Liver (tissue), 9 donors: ENCODE results near the gene C17orf50. TPM values are rescaled to one million over a fixed set of nuclear protein-coding genes. Genes with fewer than 3 reads are reported as not detected.

Source experiments
- DNase-seq: peaks from one replicate; pipeline ENCODE4 v3.0.0-alpha.2; 2017; ENCODE audit warnings: low spot score
- H3K27ac ChIP-seq, 2 donors: one replicate each; pipeline ENCODE4 v1.7.0; 2013; ENCODE audit warnings: inconsistent platforms in 2 of 2, low read length in 2 of 2, control low read depth in 1 of 2, low read depth in 1 of 2, mild to moderate bottlenecking in 1 of 2
- H3K27me3 ChIP-seq, 4 donors: one replicate each; pipeline versions ENCODE4 v1.6.1 to v1.7.0; 2013; ENCODE audit warnings: low read length in 3 of 4, inconsistent platforms in 1 of 4, mild to moderate bottlenecking in 1 of 4, moderate library complexity in 1 of 4; ENCODE audit not compliant: control insufficient read depth in 4 of 4, insufficient read depth in 4 of 4
- H3K36me3 ChIP-seq, 4 donors: one replicate each; pipeline versions ENCODE4 v1.6.1 to v1.7.0; 2013; ENCODE audit warnings: low read length in 3 of 4, mild to moderate bottlenecking in 3 of 4, low read depth in 1 of 4, moderate library complexity in 1 of 4; ENCODE audit not compliant: control insufficient read depth in 4 of 4, insufficient read depth in 3 of 4
- H3K4me1 ChIP-seq, 4 donors: one replicate each; pipeline versions ENCODE4 v1.6.1 to v1.7.0; 2013; ENCODE audit warnings: low read length in 3 of 4, mild to moderate bottlenecking in 3 of 4, moderate library complexity in 1 of 4; ENCODE audit not compliant: control insufficient read depth in 4 of 4, insufficient read depth in 4 of 4
- H3K4me3 ChIP-seq, 3 donors: one replicate each; pipeline versions ENCODE4 v1.6.1 to v1.7.0; 2013; ENCODE audit warnings: low read length in 3 of 3, control low read depth in 1 of 3, low read depth in 1 of 3, mild to moderate bottlenecking in 1 of 3
- H3K9ac ChIP-seq, 2 donors: one replicate each; pipeline ENCODE4 v1.7.0; 2013; ENCODE audit warnings: low read length in 2 of 2, mild to moderate bottlenecking in 2 of 2, moderate library complexity in 2 of 2, control low read depth in 1 of 2, low read depth in 1 of 2
- H3K9me3 ChIP-seq, 4 donors: one replicate each; pipeline versions ENCODE4 v1.6.1 to v1.7.0; 2013; ENCODE audit warnings: low read length in 3 of 4; ENCODE audit not compliant: control insufficient read depth in 4 of 4
- CTCF ChIP-seq: fragments of 150-350 bp; IDR thresholded peaks from 2 replicates; pipeline ENCODE4 v1.5.1; 2017; ENCODE audit warnings: improper control_type of control experiment, low read depth, low read length; ENCODE audit not compliant: missing input control
- FOXA1 ChIP-seq: IDR thresholded peaks from 2 replicates; pipeline ENCODE4 v1.6.1; 2016; ENCODE audit warnings: antibody characterized with exemption
- FOXA2 ChIP-seq: IDR thresholded peaks from 2 replicates; pipeline ENCODE4 v1.6.1; 2016; ENCODE audit warnings: antibody characterized with exemption
- GABPA ChIP-seq, 2 donors: IDR thresholded peaks in 1 of 2; conservative IDR thresholded peaks in 1 of 2; 2 replicates each; pipeline ENCODE4 v1.6.1; 2016; ENCODE audit warnings: antibody characterized with exemption in 2 of 2, mild to moderate bottlenecking in 1 of 2, moderate library complexity in 1 of 2
- HNF4A ChIP-seq, 2 donors: conservative IDR thresholded peaks; 2 replicates each; pipeline ENCODE4 v1.6.1; 2016; ENCODE audit warnings: antibody characterized with exemption in 2 of 2, mild to moderate bottlenecking in 2 of 2
- HNF4G ChIP-seq: IDR thresholded peaks from 2 replicates; pipeline ENCODE4 v1.6.1; 2016; ENCODE audit warnings: antibody characterized with exemption
- JUND ChIP-seq, 2 donors: IDR thresholded peaks; 2 replicates each; pipeline ENCODE4 v1.6.1; 2016; ENCODE audit warnings: antibody characterized with exemption in 2 of 2
- RAD21 ChIP-seq, 2 donors: IDR thresholded peaks; 2 replicates each; pipeline ENCODE4 v1.6.1; 2016; ENCODE audit warnings: antibody characterized with exemption in 2 of 2, mild to moderate bottlenecking in 2 of 2
- REST ChIP-seq: IDR thresholded peaks from 2 replicates; pipeline ENCODE4 v1.6.1; 2016; ENCODE audit warnings: antibody characterized with exemption, mild to moderate bottlenecking
- RXRA ChIP-seq, 2 donors: IDR thresholded peaks; 2 replicates each; pipeline ENCODE4 v1.6.1; 2017 to 2018; ENCODE audit warnings: antibody characterized with exemption in 2 of 2, mild to moderate bottlenecking in 1 of 2
- TAF1 ChIP-seq: conservative IDR thresholded peaks from 2 replicates; pipeline ENCODE4 v1.6.1; 2016; ENCODE audit warnings: antibody characterized with exemption, mild to moderate bottlenecking
- YY1 ChIP-seq: IDR thresholded peaks from 2 replicates; pipeline ENCODE4 v1.6.1; 2016; ENCODE audit warnings: antibody characterized with exemption, mild to moderate bottlenecking
- WGBS: extraction: QIAGEN DNeasy Blood & Tissue Kit; methylation state at CpG from one replicate; pipeline ENCODE4 v1.1.7; 2013; 5-methylcytosine and 5-hydroxymethylcytosine counted together
- polyA plus RNA-seq, 2 donors: library from polyadenylated mRNA; stranded (reverse) in 1 of 2; unstranded in 1 of 2; fragments of 200-250 nt in 1 of 2; fragments of >200 nt in 1 of 2; fragmentation: Nextera tagmentation in 1 of 2; extraction: Ambion mirVana in 1 of 2; gene quantifications; one replicate each; pipeline versions ENCODE4 v1.2.1 to v1.2.3, GENCODE V29; 2013 to 2015
- total RNA-seq, 2 donors: library from RNA; depleted of rRNA; stranded (reverse); fragments of >200 nt; gene quantifications; one replicate each; pipeline ENCODE4 v1.2.3, GENCODE V29; 2014
- TF ChIP-seq, protein P1 (sequence below): IDR thresholded peaks from 2 replicates; pipeline ENCODE4 v1.6.1; 2016; ENCODE audit warnings: antibody characterized with exemption
- donor health status: healthy.
- donor health status: healthy.
- donor health status: healthy.
- donor health status: healthy.
- donor health status: healthy.

Gene C17orf50
- total and polyA plus RNA-seq, 4 donors: not detected

- Histone ChIP-seq H3K27ac (no peak overlapping the region), H3K27me3 (peaks cover 0 to 5% (median 3%) of the 10 kb centered on the region in 4 donors), H3K9me3 (no peaks in the 10 kb centered on the region), H3K36me3 (no peaks in the 10 kb centered on the region), H3K9ac (no peak overlapping the region), H3K4me3 (no peak overlapping the region), H3K4me1 (peaks cover 2 to 9% (median 5%) of the 10 kb centered on the region in 4 donors)
- WGBS: 89% methylated on average over 5 of the region's 5 CpGs
- TF ChIP-seq RAD21 (IDR thresholded peaks at IDR 0.05) (no peak), REST (no peak), FOXA2 (no peak), JUND (IDR thresholded peaks at IDR 0.05) (no peak), YY1 (no peak), HNF4A (conservative IDR thresholded peaks at IDR 0.05) (no peak), FOXA1 (no peak)
- DNase-seq: no peak
Measured at GRCh38 chr17:35738519-35739133, 22.1 kb upstream of the C17orf50 start.

GRCh38 chr17:35740216-35740615 lies 20.5 kb upstream of the C17orf50 start:
- H3K4me3 ChIP-seq: no peak overlapping the region
- 88% methylated on average over 7 of the region's 7 CpGs for WGBS
- no peak for TF ChIP-seq REST
- TF ChIP-seq, protein P1, sequence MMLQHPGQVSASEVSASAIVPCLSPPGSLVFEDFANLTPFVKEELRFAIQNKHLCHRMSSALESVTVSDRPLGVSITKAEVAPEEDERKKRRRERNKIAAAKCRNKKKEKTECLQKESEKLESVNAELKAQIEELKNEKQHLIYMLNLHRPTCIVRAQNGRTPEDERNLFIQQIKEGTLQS: no peak
- no peak for TF ChIP-seq TAF1
- no peak for TF ChIP-seq HNF4A (conservative IDR thresholded peaks at IDR 0.05)
- no peak for TF ChIP-seq RAD21 (IDR thresholded peaks at IDR 0.05)
- no peak for TF ChIP-seq CTCF
- no peak for TF ChIP-seq FOXA1
- TF ChIP-seq FOXA2: no peak
- TF ChIP-seq YY1: no peak
- TF ChIP-seq HNF4G: no peak
- TF ChIP-seq GABPA (IDR thresholded peaks at IDR 0.05 in 1 of 2, conservative IDR thresholded peaks at IDR 0.05 in 1 of 2): no peak
- TF ChIP-seq RXRA (IDR thresholded peaks at IDR 0.05): no peak
- peaks cover 0 to 5% (median 3%) of the 10 kb centered on the region in 4 donors for H3K27me3 ChIP-seq
- no peaks in the 10 kb centered on the region for H3K9me3 ChIP-seq
- H3K4me1 ChIP-seq: peaks cover 2 to 9% (median 5%) of the 10 kb centered on the region in 4 donors
- H3K27ac ChIP-seq: no peak overlapping the region
- no peak for DNase-seq
- H3K36me3 ChIP-seq: no peaks in the 10 kb centered on the region
- no peak overlapping the region for H3K9ac ChIP-seq
